GM12874 (cell line): ENCODE data around the gene GLTPD2.
A peak's percentile ranks its signal among the peaks of the same experiment; 100 is the strongest.

Experiments used
- TF ChIP-seq, protein P1 (sequence below): IDR thresholded peaks from 2 replicates; pipeline ENCODE4 v1.5.1; 2011; ENCODE audit warnings: low read depth, mild to moderate bottlenecking, control low read depth, low read length, moderate library complexity; ENCODE audit not compliant: insufficient read depth

GLTPD2 gene

DNA sequence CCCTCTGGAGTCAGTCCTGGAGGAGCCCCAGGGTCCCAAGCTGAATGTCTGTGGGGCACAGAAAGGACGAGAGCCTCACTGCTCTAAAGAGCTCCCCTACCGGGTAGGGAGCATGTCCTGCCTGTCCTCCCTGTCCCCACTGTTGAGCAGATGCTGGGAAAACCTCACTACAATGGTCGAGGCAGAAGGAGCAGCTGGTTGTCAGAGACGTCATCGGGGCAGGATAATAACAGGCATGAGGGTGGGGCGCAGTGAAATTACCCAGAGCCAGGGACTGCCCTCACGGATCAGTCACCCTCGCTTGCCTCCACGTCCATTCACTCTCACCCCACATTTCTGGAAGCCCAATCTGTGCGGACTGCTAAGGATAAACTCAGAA lies 16.5 kb upstream of the GLTPD2 start:
- TF ChIP-seq, protein P1, sequence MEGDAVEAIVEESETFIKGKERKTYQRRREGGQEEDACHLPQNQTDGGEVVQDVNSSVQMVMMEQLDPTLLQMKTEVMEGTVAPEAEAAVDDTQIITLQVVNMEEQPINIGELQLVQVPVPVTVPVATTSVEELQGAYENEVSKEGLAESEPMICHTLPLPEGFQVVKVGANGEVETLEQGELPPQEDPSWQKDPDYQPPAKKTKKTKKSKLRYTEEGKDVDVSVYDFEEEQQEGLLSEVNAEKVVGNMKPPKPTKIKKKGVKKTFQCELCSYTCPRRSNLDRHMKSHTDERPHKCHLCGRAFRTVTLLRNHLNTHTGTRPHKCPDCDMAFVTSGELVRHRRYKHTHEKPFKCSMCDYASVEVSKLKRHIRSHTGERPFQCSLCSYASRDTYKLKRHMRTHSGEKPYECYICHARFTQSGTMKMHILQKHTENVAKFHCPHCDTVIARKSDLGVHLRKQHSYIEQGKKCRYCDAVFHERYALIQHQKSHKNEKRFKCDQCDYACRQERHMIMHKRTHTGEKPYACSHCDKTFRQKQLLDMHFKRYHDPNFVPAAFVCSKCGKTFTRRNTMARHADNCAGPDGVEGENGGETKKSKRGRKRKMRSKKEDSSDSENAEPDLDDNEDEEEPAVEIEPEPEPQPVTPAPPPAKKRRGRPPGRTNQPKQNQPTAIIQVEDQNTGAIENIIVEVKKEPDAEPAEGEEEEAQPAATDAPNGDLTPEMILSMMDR: no peak

- TF ChIP-seq, protein P1: no peak
These were observed 10.6 kb upstream of the GLTPD2 start for GRCh38 chr17:4777969-4778760.

DNA sequence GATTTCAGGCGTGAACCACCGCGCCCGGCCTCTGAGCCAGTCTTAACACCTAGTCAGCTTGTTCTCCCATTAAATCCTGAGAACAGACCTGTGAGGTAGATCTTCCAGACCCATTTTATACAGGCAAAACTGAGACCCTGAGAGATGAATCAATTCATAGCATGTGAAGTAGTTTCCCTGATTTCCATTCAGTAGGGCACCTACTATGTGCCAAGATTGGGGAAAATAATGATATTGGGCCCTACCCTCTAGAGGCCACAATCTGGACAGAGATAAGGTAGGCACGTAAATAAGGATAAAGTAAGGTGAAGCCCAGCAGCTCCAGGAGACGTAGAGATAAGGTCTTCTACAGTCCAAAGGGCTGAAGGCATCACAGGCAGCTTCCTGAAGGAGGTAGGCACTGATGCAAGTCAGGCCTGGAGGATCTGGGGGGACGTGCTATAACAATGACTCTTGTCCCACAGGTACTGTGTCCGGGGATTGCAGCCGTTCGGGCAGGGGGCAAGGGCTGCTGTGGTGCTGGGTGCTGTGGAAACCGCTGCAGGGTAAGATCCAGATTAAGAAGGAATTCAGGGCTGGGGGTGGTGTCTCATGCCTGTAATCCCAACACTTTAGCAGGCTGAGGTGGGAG lies 8.3 kb upstream of the GLTPD2 start:
- TF ChIP-seq, protein P1: no peak

DNA sequence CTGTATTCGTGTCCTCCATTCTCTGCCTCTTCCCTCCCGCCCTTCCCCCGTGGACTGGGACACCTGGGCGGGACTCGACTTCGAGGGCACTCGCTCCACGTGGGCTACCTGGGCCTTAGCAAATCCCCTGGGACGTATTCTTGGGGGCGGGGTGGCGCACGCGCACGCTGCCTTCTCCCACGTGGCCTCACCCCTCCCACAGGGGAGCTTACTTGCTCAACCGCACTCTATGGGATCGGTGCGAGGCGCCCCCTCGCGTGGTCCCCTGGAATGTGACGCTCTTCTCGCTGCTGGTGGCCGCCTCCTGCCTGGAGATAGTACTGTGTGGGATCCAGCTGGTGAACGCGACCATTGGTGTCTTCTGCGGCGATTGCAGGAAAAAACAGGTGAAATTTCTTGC lies 6.1 kb upstream of the GLTPD2 start:
- TF ChIP-seq, protein P1: peak; percentile 11; the same call in 1 of the 2 replicates

- TF ChIP-seq, protein P1: no peak
These were observed 3.3 kb upstream of the GLTPD2 start for GRCh38 chr17:4785311-4786105.

DNA sequence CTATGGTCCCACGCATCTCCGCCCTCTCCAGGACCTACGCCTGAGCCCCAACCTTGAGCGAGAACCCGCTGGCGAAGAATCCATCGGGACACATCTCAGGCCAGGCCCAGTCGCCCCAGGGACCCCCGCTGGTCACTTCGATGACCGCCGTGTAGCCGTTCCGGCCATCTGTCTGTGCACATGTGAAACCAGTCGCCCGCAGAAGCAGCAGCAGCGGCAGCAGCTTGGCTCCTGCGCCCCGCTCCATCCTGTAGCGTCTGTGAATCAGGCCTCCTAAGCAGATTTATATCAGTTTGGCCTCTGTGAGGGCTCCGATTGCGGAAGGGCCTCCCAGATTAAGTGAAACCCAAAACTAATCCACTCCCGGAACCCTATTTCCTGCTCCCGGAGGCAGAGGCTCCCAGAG lies 2.7 kb upstream of the GLTPD2 start, which contains the start of gene VMO1:
Gene VMO1, minus strand, starts transcription at position 259 of the 406 bp plus-strand sequence. Its CDS starts 12 bp downstream, at position 247.
- TF ChIP-seq, protein P1: no peak

DNA sequence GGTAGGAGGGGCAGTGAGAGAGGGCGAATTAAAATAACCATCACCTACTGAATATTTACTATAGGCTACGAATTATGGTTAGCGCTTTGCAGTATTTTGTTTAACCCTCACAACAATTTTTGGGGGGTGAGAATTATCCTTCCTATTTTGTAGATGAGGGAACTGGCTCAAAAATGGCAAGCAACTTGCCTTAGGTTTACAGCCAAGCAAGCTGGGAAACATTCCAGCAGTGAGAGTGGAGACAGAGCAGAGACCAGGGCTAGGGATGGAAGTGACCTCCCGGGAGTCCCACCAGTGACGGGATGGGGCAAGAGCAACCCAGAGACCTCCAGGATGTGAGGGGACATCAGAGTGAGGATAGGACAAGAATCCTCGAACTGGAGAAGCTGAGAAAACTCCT lies 2.2 kb upstream of the GLTPD2 start:
- TF ChIP-seq, protein P1: no peak
